HepG2 (cell line): ENCODE measurements around the gene BAIAP2L1. TPM values are rescaled to one million over a fixed set of nuclear protein-coding genes. Genes with fewer than 3 reads are reported as not detected.

Source experiments
- ADNP ChIP-seq: sonication (generic); formaldehyde crosslinking; IDR thresholded peaks from 2 replicates; pipeline ENCODE4 v1.4.0; 2020; ENCODE audit warnings: missing genetic modification reagents
- CBFB ChIP-seq: sonication (generic); formaldehyde crosslinking; IDR thresholded peaks from 2 replicates; pipeline ENCODE4 v1.4.0; 2020; ENCODE audit warnings: missing genetic modification reagents
- CBX5 ChIP-seq: sonication (generic); formaldehyde crosslinking; IDR thresholded peaks from 2 replicates; pipeline ENCODE4 v1.4.0; 2020; ENCODE audit warnings: missing genetic modification reagents, borderline replicate concordance
- HIVEP1 ChIP-seq: sonication (generic); formaldehyde crosslinking; IDR thresholded peaks from 2 replicates; pipeline ENCODE4 v1.4.0; 2020; ENCODE audit warnings: mild to moderate bottlenecking, missing genetic modification reagents
- MLLT10 ChIP-seq: sonication (generic); formaldehyde crosslinking; IDR thresholded peaks from 2 replicates; pipeline ENCODE4 v1.4.0; 2020; ENCODE audit warnings: missing genetic modification reagents
- NONO ChIP-seq, 2 experiments: fragments of 450-650 bp in 1 of 2; sonication (generic) in 1 of 2; formaldehyde crosslinking in 1 of 2; IDR thresholded peaks in 1 of 2; conservative IDR thresholded peaks in 1 of 2; 2 replicates each; pipeline versions ENCODE4 v1.6.1 to v1.8.0; 2017 to 2022; ENCODE audit warnings: mild to moderate bottlenecking in 1 of 2, missing genetic modification reagents in 1 of 2, moderate library complexity in 1 of 2
- POGZ ChIP-seq: sonication (generic); formaldehyde crosslinking; IDR thresholded peaks from 2 replicates; pipeline ENCODE4 v1.4.0; 2020; ENCODE audit warnings: mild to moderate bottlenecking, missing genetic modification reagents
- RARA ChIP-seq: IDR thresholded peaks from 2 replicates; pipeline ENCODE4 v1.6.1; 2016; ENCODE audit warnings: missing genetic modification reagents, missing compliant biosample characterization
- RCOR2 ChIP-seq: IDR thresholded peaks from 2 replicates; pipeline ENCODE4 v1.6.1; 2016; ENCODE audit warnings: missing biosample characterization, missing genetic modification reagents
- RXRB ChIP-seq: IDR thresholded peaks from 2 replicates; pipeline ENCODE4 v1.6.1; 2016; ENCODE audit warnings: borderline replicate concordance, missing genetic modification reagents, missing compliant biosample characterization
- YEATS2 ChIP-seq: sonication (generic); formaldehyde crosslinking; IDR thresholded peaks from 2 replicates; pipeline ENCODE4 v1.4.0; 2020; ENCODE audit warnings: missing genetic modification reagents, borderline replicate concordance
- ZBTB38 ChIP-seq: sonication (generic); formaldehyde crosslinking; IDR thresholded peaks from 2 replicates; pipeline ENCODE4 v1.5.1; 2020; ENCODE audit warnings: mild to moderate bottlenecking, missing genetic modification reagents
- ZNF530 ChIP-seq: sonication (generic); formaldehyde crosslinking; IDR thresholded peaks from 2 replicates; pipeline ENCODE4 v1.5.0; 2020; ENCODE audit warnings: low read depth, mild to moderate bottlenecking, missing genetic modification reagents
- ZNF772 ChIP-seq: sonication (generic); formaldehyde crosslinking; IDR thresholded peaks from 2 replicates; pipeline ENCODE4 v1.5.0; 2020; ENCODE audit warnings: mild to moderate bottlenecking, missing genetic modification reagents
- ZNF788 ChIP-seq: sonication (generic); formaldehyde crosslinking; IDR thresholded peaks from 2 replicates; pipeline ENCODE4 v1.5.0; 2020; ENCODE audit warnings: mild to moderate bottlenecking, missing genetic modification reagents, borderline replicate concordance
- polyA plus RNA-seq, 8 experiments: library from polyadenylated mRNA; depleted of rRNA in 3 of 8; stranded (reverse) in 7 of 8; unstranded in 1 of 8; fragments of >200 nt; fragmentation: Illumina TruSeq in 4 of 8; extraction: Trizol in 4 of 8; gene quantifications; 2 replicates each; pipeline versions ENCODE4 v1.2.1 to v1.2.3, GENCODE V29; 2011 to 2016; ENCODE audit warnings: low read depth in 4 of 8, missing spikeins in 1 of 8, mixed read lengths in 1 of 8; ENCODE audit not compliant: insufficient read depth in 1 of 8
- total RNA-seq, 5 experiments: library from RNA; depleted of rRNA; stranded (reverse); fragments of >200 nt; fragmentation: Illumina TruSeq; extraction: Trizol; gene quantifications; 2 replicates each; pipeline ENCODE4 v1.2.3, GENCODE V29; 2016; ENCODE audit warnings: low read depth in 1 of 5
- TF ChIP-seq, protein P1 (sequence below): sonication (generic); formaldehyde crosslinking; IDR thresholded peaks from 2 replicates; pipeline ENCODE4 v1.4.0; 2020; ENCODE audit warnings: missing genetic modification reagents, borderline replicate concordance
- TF ChIP-seq, protein P2 (sequence below): sonication (generic); formaldehyde crosslinking; IDR thresholded peaks from 2 replicates; pipeline ENCODE4 v1.4.0; 2020; ENCODE audit warnings: missing genetic modification reagents, borderline replicate concordance
- TF ChIP-seq, protein P3 (sequence below): sonication (generic); formaldehyde crosslinking; IDR thresholded peaks from 2 replicates; pipeline ENCODE4 v1.5.1; 2020; ENCODE audit warnings: missing genetic modification reagents, mild to moderate bottlenecking, borderline replicate concordance

Gene BAIAP2L1
- total and polyA plus RNA-seq, 2 of the 13 experiments (the other 11 are each of a cell fraction or from before 2014, with no cell fraction given): 13.0 to 21.5 TPM

DNA sequence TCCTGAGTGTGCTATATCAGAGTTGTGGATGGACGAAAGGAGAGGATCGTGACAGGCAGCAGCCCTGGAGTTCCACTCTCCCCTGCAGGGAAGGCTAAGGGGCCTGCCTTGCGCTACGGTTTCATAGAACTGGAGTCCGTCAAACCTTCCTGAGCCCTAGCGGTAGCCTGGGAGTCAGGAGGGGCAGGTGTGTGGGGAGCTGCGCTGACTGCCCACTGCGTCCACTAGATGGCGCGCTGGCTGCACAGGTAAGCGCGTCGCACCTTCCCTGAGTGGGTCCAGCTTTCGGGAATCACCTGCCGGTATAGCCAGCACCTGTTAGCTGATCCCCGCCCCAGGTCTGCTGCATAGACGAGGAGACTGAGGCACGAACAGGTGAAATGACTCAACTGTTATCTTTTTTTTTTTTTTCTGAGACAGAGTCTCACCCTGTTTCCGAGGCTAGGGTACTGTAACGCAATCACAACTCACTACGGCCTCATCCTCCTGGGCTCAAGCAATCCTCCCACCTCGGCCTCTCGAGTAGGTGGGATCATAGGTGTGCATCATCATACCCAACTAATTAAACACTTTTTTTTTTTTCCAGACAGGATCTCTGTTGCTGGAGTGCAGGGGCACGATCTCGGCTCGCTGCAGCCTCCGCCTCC lies 20.2 kb upstream of the BAIAP2L1 start (continued):
- TF ChIP-seq, protein P1, sequence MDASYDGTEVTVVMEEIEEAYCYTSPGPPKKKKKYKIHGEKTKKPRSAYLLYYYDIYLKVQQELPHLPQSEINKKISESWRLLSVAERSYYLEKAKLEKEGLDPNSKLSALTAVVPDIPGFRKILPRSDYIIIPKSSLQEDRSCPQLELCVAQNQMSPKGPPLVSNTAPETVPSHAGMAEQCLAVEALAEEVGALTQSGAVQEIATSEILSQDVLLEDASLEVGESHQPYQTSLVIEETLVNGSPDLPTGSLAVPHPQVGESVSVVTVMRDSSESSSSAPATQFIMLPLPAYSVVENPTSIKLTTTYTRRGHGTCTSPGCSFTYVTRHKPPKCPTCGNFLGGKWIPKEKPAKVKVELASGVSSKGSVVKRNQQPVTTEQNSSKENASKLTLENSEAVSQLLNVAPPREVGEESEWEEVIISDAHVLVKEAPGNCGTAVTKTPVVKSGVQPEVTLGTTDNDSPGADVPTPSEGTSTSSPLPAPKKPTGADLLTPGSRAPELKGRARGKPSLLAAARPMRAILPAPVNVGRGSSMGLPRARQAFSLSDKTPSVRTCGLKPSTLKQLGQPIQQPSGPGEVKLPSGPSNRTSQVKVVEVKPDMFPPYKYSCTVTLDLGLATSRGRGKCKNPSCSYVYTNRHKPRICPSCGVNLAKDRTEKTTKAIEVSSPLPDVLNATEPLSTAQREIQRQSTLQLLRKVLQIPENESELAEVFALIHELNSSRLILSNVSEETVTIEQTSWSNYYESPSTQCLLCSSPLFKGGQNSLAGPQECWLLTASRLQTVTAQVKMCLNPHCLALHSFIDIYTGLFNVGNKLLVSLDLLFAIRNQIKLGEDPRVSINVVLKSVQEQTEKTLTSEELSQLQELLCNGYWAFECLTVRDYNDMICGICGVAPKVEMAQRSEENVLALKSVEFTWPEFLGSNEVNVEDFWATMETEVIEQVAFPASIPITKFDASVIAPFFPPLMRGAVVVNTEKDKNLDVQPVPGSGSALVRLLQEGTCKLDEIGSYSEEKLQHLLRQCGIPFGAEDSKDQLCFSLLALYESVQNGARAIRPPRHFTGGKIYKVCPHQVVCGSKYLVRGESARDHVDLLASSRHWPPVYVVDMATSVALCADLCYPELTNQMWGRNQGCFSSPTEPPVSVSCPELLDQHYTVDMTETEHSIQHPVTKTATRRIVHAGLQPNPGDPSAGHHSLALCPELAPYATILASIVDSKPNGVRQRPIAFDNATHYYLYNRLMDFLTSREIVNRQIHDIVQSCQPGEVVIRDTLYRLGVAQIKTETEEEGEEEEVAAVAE (CRISPR knock-in tag): no peak; the same call in 1 of the 2 replicates
- peak; percentile 82; the same call in 1 of the 2 replicates for TF ChIP-seq ZNF788
- TF ChIP-seq POGZ: 0 out of 2 replicates have a peak, but pooled peaks have one; percentile 23
- TF ChIP-seq CBX5 (CRISPR knock-in tag): peak; percentile 68; the same call in 1 of the 2 replicates
- TF ChIP-seq, protein P2, sequence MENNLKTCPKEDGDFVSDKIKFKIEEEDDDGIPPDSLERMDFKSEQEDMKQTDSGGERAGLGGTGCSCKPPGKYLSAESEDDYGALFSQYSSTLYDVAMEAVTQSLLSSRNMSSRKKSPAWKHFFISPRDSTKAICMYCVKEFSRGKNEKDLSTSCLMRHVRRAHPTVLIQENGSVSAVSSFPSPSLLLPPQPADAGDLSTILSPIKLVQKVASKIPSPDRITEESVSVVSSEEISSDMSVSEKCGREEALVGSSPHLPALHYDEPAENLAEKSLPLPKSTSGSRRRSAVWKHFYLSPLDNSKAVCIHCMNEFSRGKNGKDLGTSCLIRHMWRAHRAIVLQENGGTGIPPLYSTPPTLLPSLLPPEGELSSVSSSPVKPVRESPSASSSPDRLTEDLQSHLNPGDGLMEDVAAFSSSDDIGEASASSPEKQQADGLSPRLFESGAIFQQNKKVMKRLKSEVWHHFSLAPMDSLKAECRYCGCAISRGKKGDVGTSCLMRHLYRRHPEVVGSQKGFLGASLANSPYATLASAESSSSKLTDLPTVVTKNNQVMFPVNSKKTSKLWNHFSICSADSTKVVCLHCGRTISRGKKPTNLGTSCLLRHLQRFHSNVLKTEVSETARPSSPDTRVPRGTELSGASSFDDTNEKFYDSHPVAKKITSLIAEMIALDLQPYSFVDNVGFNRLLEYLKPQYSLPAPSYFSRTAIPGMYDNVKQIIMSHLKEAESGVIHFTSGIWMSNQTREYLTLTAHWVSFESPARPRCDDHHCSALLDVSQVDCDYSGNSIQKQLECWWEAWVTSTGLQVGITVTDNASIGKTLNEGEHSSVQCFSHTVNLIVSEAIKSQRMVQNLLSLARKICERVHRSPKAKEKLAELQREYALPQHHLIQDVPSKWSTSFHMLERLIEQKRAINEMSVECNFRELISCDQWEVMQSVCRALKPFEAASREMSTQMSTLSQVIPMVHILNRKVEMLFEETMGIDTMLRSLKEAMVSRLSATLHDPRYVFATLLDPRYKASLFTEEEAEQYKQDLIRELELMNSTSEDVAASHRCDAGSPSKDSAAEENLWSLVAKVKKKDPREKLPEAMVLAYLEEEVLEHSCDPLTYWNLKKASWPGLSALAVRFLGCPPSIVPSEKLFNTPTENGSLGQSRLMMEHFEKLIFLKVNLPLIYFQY (CRISPR knock-in tag): 0 out of 2 replicates have a peak, but pooled peaks have one; percentile 31
- no peak for TF ChIP-seq MLLT10 (CRISPR knock-in tag)
- TF ChIP-seq HIVEP1: no peak
- no peak for TF ChIP-seq ZNF530
- peak; percentile 31; the same call in 1 of the 2 replicates for TF ChIP-seq RARA (CRISPR knock-in tag)
- TF ChIP-seq ZNF772 (CRISPR knock-in tag): peak; percentile 66; the same call in 1 of the 2 replicates
- no peak for TF ChIP-seq NONO (IDR thresholded peaks at IDR 0.05)
- TF ChIP-seq NONO (CRISPR knock-in tag; conservative IDR thresholded peaks at IDR 0.05): 0 out of 2 replicates have a peak, but pooled peaks have one; percentile 40
- peak; percentile 64; the same call in 1 of the 2 replicates for TF ChIP-seq ZBTB38
- TF ChIP-seq RCOR2 (CRISPR knock-in tag): peak; percentile 53; the same call in 1 of the 2 replicates
- TF ChIP-seq RXRB: peak; percentile 68; the same call in 1 of the 2 replicates
- TF ChIP-seq, protein P3, sequence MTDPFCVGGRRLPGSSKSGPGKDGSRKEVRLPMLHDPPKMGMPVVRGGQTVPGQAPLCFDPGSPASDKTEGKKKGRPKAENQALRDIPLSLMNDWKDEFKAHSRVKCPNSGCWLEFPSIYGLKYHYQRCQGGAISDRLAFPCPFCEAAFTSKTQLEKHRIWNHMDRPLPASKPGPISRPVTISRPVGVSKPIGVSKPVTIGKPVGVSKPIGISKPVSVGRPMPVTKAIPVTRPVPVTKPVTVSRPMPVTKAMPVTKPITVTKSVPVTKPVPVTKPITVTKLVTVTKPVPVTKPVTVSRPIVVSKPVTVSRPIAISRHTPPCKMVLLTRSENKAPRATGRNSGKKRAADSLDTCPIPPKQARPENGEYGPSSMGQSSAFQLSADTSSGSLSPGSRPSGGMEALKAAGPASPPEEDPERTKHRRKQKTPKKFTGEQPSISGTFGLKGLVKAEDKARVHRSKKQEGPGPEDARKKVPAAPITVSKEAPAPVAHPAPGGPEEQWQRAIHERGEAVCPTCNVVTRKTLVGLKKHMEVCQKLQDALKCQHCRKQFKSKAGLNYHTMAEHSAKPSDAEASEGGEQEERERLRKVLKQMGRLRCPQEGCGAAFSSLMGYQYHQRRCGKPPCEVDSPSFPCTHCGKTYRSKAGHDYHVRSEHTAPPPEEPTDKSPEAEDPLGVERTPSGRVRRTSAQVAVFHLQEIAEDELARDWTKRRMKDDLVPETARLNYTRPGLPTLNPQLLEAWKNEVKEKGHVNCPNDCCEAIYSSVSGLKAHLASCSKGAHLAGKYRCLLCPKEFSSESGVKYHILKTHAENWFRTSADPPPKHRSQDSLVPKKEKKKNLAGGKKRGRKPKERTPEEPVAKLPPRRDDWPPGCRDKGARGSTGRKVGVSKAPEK (CRISPR knock-in tag): no peak
- TF ChIP-seq ADNP (CRISPR knock-in tag): peak; percentile 28; the same call in 1 of the 2 replicates
- TF ChIP-seq CBFB: peak; percentile 56; the same call in 1 of the 2 replicates
- peak; percentile 38; the same call in 1 of the 2 replicates for TF ChIP-seq YEATS2
